Measurements from ENCODE around the gene SPART. TPM values are rescaled to one million over a fixed set of nuclear protein-coding genes. Genes with fewer than 3 reads are reported as not detected.

The SPART gene
- polyA plus RNA-seq, 1 donor from 2014 or later, result 52.4 TPM

GRCh38 chr13:36366031-36366430 is 19.8 kb upstream of the SPART start:
- Histone ChIP-seq H3K4me3 (ENCODE audit: low read length) (no peak overlapping the region), H3K9me3 (ENCODE audit: low read length) (no peaks in the 10 kb centered on the region), H2AFZ (ENCODE audit: low read depth, low read length) (no peak overlapping the region), H3F3A (ENCODE audit: insufficient read depth, low read length, poor library complexity, severe bottlenecking) (no peaks in the 10 kb centered on the region), H3K9me2 (ENCODE audit: insufficient read depth, low read length) (no peaks in the 10 kb centered on the region), H3K9ac (ENCODE audit: low read length) (no peak overlapping the region), H3K36me3 (ENCODE audit: insufficient read depth, low read length) (no peaks in the 10 kb centered on the region), H3K27me3 (ENCODE audit: insufficient read depth, low read depth, low read length) (no peaks in the 10 kb centered on the region), H3K4me2 (ENCODE audit: low read length) (no peak overlapping the region), H4K20me1 (ENCODE audit: insufficient read depth) (no peaks in the 10 kb centered on the region), H3K79me2 (replicated peaks; ENCODE audit: insufficient read depth, low read length) (no peaks in the 10 kb centered on the region), H3K27ac (ENCODE audit: low read length) (no peak overlapping the region)
- TF ChIP-seq, protein P1, sequence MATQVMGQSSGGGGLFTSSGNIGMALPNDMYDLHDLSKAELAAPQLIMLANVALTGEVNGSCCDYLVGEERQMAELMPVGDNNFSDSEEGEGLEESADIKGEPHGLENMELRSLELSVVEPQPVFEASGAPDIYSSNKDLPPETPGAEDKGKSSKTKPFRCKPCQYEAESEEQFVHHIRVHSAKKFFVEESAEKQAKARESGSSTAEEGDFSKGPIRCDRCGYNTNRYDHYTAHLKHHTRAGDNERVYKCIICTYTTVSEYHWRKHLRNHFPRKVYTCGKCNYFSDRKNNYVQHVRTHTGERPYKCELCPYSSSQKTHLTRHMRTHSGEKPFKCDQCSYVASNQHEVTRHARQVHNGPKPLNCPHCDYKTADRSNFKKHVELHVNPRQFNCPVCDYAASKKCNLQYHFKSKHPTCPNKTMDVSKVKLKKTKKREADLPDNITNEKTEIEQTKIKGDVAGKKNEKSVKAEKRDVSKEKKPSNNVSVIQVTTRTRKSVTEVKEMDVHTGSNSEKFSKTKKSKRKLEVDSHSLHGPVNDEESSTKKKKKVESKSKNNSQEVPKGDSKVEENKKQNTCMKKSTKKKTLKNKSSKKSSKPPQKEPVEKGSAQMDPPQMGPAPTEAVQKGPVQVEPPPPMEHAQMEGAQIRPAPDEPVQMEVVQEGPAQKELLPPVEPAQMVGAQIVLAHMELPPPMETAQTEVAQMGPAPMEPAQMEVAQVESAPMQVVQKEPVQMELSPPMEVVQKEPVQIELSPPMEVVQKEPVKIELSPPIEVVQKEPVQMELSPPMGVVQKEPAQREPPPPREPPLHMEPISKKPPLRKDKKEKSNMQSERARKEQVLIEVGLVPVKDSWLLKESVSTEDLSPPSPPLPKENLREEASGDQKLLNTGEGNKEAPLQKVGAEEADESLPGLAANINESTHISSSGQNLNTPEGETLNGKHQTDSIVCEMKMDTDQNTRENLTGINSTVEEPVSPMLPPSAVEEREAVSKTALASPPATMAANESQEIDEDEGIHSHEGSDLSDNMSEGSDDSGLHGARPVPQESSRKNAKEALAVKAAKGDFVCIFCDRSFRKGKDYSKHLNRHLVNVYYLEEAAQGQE (IDR thresholded peaks at IDR 0.05; ENCODE audit: borderline replicate concordance), result no peak
- TF ChIP-seq POLR2AphosphoS5 (IDR thresholded peaks at IDR 0.05), result no peak

DNA sequence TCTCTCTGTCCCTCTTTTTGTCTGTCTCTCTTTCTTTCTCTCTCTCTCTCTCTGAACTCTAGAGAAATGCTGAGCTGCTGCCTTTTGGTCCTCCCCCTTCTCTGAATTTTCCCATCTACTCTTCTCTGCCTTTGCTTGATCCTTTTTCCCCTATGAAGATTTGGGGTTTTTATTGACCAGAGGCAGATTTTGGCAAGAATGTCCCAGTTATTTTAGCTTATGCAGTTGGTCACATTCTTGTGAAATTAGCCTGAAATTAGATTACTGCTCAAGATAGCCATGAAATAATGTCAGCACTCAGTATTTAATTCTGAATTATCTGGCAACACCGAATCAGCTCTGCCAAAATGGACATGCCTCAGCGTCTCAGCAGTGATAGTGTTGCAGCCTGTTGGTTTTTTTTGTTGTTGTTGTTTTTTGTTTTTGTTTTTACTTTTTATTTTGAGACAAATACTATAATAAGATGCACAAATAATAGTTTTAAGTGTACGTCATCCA is 17.2 kb upstream of the SPART start:
- no peaks in the 10 kb centered on the region for H3K36me3 ChIP-seq (ENCODE audit: insufficient read depth, low read length)
- no peaks in the 10 kb centered on the region for H4K20me1 ChIP-seq (ENCODE audit: insufficient read depth)
- no peaks in the 10 kb centered on the region for H3K9me2 ChIP-seq (ENCODE audit: insufficient read depth, low read length)
- no peak overlapping the region for H2AFZ ChIP-seq (ENCODE audit: low read depth, low read length)
- no peaks in the 10 kb centered on the region for H3K79me2 ChIP-seq (replicated peaks; ENCODE audit: insufficient read depth, low read length)
- TF ChIP-seq POLR2AphosphoS5 (IDR thresholded peaks at IDR 0.05), result no peak
- TF ChIP-seq MXI1 (conservative IDR thresholded peaks at IDR 0.05; ENCODE audit: poor library complexity, severe bottlenecking), result no peak
- TF ChIP-seq, protein P2, sequence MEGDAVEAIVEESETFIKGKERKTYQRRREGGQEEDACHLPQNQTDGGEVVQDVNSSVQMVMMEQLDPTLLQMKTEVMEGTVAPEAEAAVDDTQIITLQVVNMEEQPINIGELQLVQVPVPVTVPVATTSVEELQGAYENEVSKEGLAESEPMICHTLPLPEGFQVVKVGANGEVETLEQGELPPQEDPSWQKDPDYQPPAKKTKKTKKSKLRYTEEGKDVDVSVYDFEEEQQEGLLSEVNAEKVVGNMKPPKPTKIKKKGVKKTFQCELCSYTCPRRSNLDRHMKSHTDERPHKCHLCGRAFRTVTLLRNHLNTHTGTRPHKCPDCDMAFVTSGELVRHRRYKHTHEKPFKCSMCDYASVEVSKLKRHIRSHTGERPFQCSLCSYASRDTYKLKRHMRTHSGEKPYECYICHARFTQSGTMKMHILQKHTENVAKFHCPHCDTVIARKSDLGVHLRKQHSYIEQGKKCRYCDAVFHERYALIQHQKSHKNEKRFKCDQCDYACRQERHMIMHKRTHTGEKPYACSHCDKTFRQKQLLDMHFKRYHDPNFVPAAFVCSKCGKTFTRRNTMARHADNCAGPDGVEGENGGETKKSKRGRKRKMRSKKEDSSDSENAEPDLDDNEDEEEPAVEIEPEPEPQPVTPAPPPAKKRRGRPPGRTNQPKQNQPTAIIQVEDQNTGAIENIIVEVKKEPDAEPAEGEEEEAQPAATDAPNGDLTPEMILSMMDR (IDR thresholded peaks at IDR 0.05; ENCODE audit: poor library complexity, severe bottlenecking), result no peak
- TF ChIP-seq, protein P1 (IDR thresholded peaks at IDR 0.05; ENCODE audit: borderline replicate concordance), result no peak
- TF ChIP-seq SMC3 (conservative IDR thresholded peaks at IDR 0.05; ENCODE audit: poor library complexity), result no peak
- TF ChIP-seq RAD21 (conservative IDR thresholded peaks at IDR 0.05), result no peak
- no peak for TF ChIP-seq EZH2 (IDR thresholded peaks at IDR 0.05; ENCODE audit: borderline replicate concordance, insufficient read depth, low read length, poor library complexity, severe bottlenecking)
- TF ChIP-seq TAF1 (IDR thresholded peaks at IDR 0.05; ENCODE audit: low read depth), result no peak
- no peak for TF ChIP-seq EP300 (conservative IDR thresholded peaks at IDR 0.05; ENCODE audit: poor library complexity, severe bottlenecking)
- H3K27me3 ChIP-seq (ENCODE audit: insufficient read depth, low read depth, low read length), result no peaks in the 10 kb centered on the region
- no peak overlapping the region for H3K9ac ChIP-seq (ENCODE audit: low read length)
- no peaks in the 10 kb centered on the region for H3F3A ChIP-seq (ENCODE audit: insufficient read depth, low read length, poor library complexity, severe bottlenecking)
- H3K9me3 ChIP-seq (ENCODE audit: low read length), result no peaks in the 10 kb centered on the region
- no peak overlapping the region for H3K4me2 ChIP-seq (ENCODE audit: low read length)
- H3K27ac ChIP-seq (ENCODE audit: low read length), result no peak overlapping the region
- no peak overlapping the region for H3K4me3 ChIP-seq (ENCODE audit: low read length)

Data from neural cell (in vitro differentiated cells).